ENCODE measurements around the gene MCM3AP.

DNA sequence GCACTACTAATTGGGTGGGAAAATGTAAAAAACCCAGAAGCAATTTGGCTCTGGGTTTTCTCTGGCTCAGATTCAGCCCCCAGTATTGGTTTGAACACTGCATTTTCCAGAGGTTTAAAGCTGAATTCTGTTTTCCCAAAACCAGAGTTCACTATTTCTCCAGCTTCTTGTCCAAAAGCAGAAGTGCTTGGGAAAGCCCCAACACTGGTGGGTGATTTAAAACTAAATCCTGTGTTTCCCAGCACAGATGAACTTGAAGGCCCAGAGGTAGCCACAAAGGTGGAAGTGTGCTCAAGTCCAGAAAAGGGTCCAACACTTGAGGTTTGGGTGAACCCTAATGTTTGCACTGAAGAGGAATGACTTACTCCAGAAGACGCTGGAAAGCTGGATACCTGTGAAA lies 678 bp downstream of the MCM3AP start:
- TF ChIP-seq, protein P1, sequence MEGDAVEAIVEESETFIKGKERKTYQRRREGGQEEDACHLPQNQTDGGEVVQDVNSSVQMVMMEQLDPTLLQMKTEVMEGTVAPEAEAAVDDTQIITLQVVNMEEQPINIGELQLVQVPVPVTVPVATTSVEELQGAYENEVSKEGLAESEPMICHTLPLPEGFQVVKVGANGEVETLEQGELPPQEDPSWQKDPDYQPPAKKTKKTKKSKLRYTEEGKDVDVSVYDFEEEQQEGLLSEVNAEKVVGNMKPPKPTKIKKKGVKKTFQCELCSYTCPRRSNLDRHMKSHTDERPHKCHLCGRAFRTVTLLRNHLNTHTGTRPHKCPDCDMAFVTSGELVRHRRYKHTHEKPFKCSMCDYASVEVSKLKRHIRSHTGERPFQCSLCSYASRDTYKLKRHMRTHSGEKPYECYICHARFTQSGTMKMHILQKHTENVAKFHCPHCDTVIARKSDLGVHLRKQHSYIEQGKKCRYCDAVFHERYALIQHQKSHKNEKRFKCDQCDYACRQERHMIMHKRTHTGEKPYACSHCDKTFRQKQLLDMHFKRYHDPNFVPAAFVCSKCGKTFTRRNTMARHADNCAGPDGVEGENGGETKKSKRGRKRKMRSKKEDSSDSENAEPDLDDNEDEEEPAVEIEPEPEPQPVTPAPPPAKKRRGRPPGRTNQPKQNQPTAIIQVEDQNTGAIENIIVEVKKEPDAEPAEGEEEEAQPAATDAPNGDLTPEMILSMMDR (IDR thresholded peaks at IDR 0.05; ENCODE audit: borderline replicate concordance, extremely low read depth, low read length, poor library complexity, severe bottlenecking): no peak
- TF ChIP-seq EZH2 (IDR thresholded peaks at IDR 0.05; ENCODE audit: borderline replicate concordance, low read depth, low read length, severe bottlenecking): no peak
